A204.1 (cell line): Measurements from ENCODE around the gene USP54.
"Not testable (repeated sequence)": the region's sequence is repeated elsewhere in the genome, so short reads cannot be mapped to it uniquely, and the experiment has no call there.

Experiments used
- FAIRE-seq: peaks from 2 replicates; lab custom pipeline; 2012; peaks lifted over from hg19 to GRCh38; lab: Jason Lieb, UNC

The USP54 gene, protein sequence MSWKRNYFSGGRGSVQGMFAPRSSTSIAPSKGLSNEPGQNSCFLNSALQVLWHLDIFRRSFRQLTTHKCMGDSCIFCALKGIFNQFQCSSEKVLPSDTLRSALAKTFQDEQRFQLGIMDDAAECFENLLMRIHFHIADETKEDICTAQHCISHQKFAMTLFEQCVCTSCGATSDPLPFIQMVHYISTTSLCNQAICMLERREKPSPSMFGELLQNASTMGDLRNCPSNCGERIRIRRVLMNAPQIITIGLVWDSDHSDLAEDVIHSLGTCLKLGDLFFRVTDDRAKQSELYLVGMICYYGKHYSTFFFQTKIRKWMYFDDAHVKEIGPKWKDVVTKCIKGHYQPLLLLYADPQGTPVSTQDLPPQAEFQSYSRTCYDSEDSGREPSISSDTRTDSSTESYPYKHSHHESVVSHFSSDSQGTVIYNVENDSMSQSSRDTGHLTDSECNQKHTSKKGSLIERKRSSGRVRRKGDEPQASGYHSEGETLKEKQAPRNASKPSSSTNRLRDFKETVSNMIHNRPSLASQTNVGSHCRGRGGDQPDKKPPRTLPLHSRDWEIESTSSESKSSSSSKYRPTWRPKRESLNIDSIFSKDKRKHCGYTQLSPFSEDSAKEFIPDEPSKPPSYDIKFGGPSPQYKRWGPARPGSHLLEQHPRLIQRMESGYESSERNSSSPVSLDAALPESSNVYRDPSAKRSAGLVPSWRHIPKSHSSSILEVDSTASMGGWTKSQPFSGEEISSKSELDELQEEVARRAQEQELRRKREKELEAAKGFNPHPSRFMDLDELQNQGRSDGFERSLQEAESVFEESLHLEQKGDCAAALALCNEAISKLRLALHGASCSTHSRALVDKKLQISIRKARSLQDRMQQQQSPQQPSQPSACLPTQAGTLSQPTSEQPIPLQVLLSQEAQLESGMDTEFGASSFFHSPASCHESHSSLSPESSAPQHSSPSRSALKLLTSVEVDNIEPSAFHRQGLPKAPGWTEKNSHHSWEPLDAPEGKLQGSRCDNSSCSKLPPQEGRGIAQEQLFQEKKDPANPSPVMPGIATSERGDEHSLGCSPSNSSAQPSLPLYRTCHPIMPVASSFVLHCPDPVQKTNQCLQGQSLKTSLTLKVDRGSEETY (N-terminal part only)

DNA sequence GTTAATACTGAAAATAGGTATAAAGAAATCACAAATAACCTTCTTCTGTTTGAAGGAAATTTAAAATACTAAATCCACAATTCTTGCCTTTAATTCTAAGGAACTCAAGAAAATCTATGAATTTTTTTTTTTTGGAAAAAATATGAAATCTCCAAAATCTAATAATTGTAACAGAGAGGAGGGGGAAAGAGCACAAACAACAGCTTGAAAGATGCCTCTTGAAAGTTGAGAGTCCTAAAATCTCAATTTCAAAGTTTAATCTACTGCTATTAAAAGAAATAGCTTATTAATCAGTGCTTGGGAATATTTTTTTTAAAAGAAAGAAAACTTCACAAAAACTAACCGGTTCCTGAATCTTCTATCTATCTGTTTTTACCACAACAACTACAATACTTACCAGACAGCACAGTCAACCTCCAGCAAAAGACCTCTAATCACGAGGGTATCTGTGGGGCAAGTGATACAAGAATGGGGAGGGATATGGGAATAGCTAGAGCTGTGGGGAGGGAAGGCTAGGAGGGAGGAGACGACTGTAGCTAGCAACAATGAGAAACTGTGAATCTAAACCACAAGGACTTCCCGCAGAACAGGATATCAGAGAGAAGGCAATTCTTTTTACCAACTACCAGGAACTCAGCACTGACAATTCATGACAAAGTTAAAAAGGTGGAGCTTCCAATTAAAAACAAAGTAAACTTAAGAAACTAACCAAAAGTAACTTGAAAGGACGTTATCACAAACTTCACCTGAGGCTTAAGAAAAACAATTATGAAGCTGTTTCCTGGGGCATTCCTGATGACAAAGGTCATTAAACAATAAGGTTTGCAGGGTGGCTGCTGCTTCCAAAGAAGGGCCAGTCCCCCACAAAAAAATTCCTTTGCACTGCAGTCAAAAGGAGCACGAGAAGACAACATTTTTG is at the start of gene USP54:
Gene USP54, minus strand, starts transcription at position 462 of the 919 bp plus-strand sequence. CDS start 15,684 bp downstream, outside the sequence.
- FAIRE-seq, result peak; percentile 3

DNA sequence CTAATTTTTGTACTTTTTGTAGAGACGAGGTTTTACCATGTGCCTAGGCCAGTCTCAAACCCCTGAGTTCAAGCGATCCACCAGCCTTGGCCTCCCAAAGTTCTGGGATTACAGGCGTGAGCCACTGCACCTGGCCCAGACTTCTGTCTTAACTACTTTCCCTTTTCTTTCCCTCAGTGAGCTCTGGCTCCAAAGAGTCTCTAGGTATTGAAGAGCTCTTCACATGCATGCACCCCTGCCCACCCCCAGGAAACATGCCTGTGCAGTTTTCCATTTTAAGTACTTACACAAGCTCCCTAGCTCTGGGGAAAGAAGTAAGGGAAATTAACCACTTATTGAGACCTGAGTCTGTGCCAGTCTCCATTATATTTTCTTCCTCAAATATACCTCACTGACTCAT is 48.1 kb upstream of the USP54 start:
- no peak for FAIRE-seq

DNA sequence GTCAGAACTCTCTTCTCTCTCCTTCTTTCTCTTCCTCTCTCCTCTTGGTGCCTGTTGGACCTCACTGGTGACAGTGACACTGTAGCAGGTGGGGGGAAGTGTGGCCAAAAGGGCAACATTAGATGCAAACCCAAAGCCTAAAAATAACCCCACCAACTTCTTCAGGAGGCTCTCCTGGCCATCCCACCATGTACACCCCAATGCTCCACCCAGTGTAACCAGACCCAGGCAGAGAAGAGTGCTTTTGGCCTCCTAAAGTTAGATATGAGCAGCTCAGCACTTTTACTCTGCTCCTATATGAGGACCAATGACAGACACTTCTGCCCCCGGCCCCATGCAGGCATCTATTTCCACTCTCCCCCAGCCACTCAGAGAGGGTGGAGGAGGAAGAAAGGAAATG is 44.6 kb upstream of the USP54 start:
- FAIRE-seq, result no peak

DNA sequence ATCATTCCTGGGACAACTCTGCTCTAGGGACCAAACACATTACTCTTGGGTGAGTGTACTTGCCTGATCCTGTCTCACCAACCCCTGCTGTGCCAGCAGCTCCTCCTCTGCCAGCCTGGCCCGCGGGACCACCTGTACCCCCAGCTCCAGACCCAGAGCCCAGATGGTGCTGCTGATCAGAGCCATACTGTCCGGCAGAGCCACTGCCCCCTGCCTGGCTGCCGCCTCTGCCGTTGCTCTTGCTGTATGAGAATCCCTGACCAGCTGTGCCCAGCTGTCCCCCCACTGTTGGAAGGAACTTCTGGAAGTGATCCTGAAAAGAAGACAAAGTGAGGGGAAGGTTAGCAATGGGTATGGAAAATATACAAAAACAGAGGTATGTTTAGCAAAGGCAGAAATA is 43.3 kb upstream of the USP54 start:
- no peak for FAIRE-seq

DNA sequence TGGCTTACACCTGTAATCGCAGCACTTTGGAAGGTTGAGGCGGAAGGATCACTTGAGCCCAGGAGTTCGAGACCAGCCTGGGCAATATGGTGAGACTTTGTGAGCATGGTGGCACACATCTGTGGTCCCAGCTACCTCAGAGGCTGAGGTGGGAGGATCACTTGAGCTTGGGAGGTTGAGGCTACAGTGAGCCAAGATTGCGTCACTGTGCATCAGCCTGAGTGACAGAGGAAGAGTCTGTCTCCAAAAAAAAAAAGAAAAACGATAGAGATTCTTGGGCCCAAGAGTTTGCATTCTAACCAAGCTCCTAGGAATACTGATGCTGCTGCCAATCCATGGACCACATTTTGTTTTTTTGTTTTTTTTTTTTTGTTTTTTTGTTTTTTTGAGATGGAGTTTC is 38.0 kb upstream of the USP54 start:
- no peak for FAIRE-seq

DNA sequence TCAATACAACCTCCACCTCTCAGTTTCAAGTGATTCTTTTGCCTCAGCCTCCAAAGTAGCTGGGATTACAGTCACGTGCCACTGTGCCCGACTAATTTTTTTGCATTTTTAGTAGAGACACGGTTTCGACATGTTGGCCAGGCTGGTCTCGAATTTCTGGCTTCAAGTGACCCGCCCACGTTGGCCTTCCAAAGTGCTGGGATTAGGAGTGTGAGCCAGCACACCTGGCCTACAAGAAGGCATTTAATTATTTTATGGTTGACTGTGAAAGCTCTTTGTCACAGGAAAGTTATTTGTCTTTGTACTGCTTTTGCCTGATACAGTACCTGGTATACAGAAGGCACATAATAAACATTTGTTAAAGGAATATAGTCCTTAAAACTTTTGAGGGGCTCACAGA is 37.3 kb upstream of the USP54 start:
- no peak for FAIRE-seq

DNA sequence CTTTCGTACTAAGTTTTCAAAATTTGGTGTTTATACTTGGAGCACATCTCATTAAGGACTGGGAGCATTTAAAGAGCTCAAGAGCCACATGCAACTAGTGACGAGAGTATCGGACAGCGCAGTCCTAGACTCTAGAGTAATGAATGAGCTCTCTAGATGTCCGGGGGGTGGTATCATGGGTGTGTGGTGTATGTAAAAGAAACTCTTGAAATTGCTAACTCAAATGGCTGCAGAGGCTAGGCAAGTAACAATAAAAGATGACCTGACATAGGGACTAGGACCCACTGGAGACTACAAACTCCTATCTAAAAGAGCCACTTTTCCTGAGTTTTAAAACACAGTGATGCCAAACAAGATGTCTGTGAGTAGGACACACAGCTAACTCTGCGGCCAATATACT is 36.2 kb upstream of the USP54 start:
- FAIRE-seq, result no peak

DNA sequence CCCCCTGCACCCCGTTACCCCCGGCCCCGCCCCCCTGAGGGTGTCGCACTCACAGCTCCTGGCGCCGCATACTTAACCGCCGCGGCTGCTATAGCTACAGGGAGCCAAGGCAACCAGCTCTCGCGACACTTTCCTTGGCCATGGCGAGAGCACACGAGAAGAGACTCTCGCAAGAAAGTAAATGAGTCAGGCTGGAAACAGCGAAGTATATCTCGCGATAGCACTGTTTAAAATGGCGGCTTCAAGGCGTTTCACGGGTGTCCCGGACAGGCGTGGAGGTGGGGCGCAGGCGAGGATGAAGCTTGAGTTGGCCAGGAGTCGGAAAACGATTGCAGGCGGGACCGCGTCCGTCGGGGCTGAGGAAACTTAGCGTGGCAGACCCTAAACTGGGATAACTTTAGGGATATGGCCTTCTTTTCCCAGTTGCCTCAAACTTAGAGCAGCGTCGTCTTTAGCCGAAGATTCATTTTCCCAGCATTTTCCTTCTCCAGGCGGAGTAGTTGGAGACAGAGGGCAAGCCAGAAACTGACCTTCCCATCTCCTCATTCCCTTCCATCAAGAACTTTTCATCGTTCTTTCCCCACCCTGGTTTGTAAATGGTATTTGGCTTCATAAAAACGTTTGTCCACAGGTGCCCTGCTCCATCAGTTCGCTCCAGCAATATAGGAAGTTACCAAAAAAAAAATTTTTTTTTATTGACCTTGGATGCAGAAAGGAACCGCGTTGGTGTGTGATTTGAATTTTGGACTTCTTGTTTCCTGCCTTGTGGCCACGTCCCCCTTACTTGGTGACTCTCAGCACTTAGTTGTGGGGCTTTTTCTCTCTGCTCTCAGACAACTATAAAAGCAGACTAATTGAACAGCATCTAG is 35.0 kb upstream of the USP54 start:
- peak; percentile 85 for FAIRE-seq

DNA sequence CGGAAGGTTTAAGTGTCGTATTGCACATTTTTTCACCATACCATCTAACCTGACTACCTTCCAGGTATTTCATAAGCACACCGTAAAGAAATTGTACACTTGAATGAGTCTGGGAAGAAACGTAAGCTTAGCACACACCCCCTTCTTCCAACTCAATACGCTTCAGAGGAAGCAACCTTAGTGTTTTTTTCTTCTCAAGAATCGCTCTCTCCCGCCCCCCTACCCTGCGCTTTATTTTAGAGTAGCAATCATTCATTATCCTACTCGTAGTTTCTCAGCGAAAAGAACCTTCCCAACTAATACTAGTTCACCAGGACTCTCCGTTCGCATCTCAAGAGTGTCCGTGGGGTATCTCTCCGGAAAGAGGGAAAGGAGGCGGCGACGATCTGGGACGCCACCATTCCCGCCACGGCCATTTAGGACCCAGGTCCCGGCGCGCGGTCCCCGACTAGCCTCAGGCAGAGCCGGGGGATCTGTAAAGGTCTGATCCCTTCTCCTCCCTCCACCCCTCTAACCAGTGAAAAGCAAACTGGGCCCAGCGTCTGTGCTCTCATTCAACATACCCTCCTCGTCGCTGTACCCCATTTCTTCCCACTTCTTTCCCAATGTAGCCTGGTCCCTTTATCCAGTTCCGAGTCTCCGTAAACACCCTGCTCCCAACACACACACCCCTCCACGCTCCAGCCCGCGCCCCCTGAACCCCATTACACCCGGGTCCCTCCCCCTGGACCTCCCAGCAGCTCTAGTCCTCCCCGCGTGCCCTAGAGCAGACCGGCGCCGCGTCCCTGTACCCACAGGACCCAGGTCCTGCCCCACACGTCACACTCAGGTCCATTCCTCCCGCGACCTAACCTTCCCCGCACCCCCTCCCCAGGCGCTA is 34.1 kb upstream of the USP54 start:
- FAIRE-seq, result no peak

DNA sequence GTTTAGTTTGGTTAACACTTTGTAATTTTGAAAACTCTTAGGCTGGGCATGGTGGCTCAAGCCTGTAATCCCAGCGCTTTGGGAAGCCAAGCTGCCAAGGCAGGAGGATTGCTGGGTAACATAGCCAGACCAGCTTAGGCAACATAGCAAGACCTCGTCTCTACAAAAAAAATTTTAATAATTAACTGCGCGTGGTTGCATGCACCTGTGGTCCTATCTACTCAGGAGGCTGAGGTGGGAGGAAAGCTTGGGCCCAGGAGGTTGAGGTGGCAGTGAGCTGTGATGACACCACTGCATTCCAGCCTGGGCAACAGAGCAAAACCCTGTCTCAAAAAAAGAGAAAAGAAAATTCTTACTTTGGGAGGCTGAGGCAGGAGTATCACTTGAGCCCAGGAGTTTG is 31.9 kb upstream of the USP54 start:
- no peak for FAIRE-seq

DNA sequence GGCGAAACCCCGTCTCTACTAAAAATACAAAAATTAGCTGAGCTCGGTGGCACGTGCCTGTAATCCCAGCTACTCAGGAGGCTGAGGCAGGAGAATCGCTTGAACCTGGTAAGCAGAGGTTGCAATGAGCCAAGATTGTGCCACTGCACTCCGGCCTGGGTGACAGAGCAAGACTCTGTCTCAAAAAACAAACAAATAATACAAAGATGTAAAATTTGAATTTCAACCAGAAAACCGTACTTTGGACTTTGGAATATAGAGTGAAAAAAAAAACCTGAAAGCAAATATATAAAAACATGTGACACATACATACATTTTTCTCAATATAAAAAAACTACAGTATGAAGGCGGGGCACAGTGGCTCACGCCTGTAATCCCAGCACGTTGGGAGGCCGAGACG is 29.8 kb upstream of the USP54 start:
- FAIRE-seq, result not testable (repeated sequence)

DNA sequence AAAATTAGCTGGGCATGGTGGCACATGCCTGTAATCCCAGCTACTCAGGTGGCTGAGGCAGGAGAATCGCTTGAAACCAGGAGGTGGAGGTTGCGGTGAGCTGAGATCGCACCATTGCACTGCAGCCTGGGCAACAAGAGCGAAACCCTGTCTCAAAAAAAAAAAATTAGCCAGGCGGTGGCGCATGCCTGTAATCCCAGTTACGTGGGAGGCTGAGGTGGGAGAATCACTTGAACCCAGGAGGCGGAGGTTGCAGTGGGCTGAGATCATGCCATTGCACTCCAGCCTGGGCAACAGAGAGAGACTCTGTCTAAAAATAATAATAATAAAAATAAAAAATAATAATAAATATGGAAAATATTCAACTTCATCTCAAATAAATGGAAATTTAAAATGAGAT is 26.0 kb upstream of the USP54 start:
- FAIRE-seq, result not testable (repeated sequence)

DNA sequence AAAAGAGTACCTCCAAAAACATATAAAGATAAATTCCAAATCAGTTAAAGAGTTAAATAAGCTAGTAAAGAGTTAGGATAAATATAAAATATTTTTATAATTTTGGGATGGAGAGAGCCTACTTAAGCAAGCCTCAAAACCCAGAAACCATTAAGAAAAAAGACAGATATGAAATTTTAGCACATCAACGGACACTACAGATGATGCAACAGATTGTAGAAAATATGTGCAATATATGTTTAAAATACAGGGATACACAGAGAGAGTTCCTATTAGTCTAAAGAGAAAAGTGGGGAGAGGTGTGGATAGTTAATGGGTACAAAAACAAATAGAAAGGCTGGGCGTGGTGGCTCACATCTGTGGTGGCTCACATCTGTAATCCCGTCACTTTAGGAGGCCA is 23.6 kb upstream of the USP54 start:
- FAIRE-seq, result no peak

DNA sequence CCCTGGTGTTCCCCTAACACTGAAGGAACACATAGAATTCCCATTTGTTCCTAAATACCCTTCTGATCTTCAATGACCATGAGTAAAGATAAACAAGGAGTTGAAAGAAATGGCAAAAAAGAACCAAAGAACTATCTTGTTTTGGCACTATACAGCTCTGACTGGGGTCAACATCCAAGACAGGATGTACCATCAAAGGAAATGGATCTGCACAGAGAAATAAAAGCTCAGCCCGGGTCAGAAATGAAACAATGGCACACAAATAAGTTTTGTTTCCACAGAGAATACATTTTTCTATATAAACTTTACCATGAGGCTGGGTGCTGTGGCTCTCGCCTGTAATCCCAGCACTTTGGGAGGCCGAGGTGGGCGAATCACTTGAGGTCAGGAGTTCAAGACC is 18.0 kb upstream of the USP54 start:
- no peak for FAIRE-seq

DNA sequence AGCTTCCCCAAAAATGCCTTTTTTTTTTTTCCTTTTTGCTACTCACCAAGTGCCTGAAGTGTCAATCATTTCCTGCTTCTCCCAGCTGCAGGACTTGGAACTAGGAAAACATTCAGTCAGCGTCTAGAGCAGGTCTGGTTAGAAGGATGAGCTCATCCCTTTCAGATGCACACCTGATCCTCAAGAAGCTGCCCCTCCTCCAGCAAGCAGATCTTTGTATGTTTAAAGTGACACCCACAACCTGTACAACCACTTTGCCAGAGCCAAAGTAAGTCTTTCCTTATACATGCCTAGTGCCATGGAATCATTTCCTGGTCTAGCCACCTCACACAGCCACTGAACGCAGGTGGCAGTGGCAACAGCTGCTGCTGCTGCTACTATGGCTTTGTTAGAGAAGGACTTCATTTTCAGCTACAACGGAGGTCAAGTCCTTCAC is 10.4 kb upstream of the USP54 start:
- FAIRE-seq, result no peak

DNA sequence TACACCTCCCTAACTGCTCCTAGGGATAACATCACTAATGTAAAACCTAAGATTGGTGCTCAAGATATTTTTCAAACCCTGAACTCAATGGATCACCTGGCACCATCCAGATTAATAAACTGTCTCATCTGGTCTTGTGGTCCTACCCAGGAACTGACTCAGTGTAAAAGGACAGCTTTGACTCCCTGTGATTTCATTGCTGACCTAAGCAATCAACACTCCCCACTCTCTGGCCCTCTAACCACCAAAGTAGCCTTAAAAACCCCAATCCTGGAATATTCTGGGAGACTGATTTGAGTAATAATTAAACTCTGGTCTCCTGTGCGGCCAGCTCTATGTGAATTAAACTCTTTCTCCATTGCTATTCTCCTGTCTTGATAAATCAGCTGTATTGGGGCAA is 6.2 kb upstream of the USP54 start:
- FAIRE-seq, result no peak

DNA sequence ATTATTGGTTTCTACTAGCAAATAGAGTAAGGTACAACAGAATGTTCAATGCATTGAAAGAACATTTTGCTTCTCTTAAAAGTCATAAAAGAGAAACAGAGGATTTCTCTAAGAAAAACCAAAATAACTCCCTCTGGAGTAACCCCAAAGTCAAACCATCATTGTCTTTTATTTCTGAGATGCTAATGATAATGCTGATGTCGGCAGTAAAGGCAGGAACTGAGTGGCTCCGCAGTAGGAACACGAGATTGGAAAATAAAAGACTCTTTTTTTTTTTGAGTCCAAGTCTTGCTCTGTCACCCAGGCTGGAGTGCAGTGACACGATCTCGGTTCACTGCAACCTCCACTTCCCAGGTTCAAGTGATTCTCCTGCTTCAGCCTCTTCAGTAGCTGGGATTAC is 2.7 kb upstream of the USP54 start:
- no peak for FAIRE-seq

DNA sequence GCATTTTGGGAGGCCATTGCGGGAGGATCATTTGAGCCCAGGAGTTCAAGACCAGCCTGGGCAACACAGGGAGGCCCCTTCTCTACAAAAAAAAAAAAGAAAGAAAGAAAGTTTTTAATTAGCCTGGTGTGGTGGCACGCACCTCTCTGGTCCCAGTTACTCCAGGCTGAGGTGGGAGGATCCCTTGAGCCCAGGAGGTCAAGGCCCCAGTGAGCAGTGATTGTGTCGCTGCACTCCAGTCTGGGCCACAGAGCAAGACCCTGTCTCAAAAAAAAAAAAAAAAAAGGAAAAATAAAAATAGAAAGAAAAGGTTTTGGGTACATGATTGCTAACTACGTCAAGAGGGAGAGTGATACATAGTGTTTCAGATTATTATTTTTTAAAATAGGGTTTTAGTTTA is 2.0 kb upstream of the USP54 start:
- no peak for FAIRE-seq

DNA sequence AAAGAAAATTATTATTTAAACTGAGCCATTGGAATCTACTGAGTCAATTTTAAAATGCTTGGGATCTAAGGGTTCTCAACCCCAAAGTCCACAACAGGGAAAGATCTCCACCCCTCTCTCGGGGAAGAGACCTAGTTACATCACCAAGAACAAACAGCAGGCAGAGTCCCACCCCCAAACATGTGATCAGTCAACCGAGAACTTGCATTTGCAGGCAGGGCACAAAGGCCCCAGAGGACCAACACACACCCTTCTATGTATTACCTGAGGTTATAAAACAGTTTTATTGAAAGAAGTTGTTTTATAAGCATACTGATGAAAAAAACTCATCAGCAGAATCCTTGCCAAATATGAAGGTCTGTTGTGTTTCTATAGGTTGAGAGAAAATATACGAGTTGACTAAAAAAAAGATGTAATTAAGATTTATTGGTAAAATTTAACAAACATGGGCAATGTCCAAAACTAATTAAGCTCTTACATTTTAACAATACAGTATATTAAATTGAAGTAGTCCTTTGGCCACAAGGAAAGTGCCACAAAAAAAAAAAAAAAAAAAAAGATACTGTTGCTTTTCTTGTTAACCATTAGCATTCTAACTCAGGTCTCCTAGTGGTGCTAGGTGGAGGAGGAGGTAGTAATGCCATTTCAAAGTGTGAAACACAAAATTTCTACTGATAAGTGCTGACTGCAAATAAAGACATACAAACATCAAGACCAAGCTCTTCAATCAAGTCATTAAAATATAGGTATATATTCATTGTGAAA is 975 bp upstream of the USP54 start:
- FAIRE-seq, result no peak
